ENCODE measurements around the gene CYP4B1.

DNA sequence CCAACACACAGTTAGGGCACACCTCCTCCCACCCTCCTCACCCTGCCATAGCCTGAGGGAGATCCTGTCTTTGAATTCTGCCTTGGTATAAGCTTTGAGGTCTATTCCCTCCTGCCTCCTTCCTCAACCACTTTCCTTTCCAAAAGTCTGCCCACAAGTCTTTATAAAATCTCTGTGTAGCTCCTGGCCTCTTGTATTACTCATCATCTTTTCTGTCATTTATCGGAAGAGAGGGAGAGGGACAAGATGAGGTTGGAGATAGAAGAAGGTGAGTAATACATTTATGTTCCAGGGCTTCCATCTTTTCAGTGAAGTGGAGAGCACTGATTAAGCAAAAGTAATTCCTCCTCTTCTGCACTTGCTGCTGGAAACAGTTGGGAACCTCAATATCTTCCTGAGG, 49.4 kb upstream of the CYP4B1 start:
- TF ChIP-seq CTCF (IDR thresholded peaks at IDR 0.05) (no peak), EZH2 (IDR thresholded peaks at IDR 0.05) (no peak)

Data from neural progenitor cell (in vitro differentiated cells).